GM18526 (cell line): ENCODE results near the gene S100A13.

Source experiments
- POLR2A ChIP-seq: IDR thresholded peaks from 3 replicates; pipeline ENCODE4 v1.6.1; 2011; ENCODE audit not compliant: insufficient read length; ENCODE audit errors: extremely low read depth

The S100A13 gene

DNA sequence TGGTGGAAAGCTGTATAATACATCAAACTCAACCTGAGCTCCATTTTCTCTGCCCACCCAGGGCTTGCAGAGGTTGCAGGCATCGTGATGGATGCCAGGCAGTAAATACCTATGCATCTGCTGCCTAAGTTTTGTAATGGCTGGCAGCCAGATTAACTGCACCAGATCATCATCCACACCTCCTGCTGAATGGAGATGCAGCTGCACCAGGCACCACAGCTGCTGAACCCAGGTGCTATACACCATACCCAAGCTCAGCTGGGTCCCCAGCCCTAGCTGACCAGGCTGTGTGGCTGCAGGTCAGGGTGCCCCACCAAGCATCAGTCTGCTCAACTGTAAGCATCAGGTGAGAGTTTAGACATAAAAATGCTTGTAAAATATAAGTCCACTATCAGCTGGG lies 24.5 kb upstream of the S100A13 start:
- TF ChIP-seq POLR2A = no peak

DNA sequence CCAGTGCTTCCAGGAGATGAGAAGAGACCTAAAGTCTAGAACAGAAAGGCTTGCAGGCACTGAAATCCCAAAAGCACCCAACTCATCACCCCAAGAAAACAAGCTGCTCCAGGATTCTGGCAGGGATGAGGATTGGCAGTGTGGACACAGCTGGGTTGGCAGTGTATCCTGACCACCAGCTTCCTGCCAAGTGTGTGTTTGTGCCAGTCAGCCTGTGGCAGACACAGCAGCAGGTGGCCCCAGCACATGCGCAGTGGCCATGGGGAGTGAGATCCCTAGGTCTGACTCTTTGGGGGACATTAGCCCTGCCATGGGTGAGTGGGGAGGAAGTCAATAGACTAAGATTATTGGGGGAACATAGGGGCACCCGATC lies 22.5 kb upstream of the S100A13 start:
- no peak for TF ChIP-seq POLR2A

DNA sequence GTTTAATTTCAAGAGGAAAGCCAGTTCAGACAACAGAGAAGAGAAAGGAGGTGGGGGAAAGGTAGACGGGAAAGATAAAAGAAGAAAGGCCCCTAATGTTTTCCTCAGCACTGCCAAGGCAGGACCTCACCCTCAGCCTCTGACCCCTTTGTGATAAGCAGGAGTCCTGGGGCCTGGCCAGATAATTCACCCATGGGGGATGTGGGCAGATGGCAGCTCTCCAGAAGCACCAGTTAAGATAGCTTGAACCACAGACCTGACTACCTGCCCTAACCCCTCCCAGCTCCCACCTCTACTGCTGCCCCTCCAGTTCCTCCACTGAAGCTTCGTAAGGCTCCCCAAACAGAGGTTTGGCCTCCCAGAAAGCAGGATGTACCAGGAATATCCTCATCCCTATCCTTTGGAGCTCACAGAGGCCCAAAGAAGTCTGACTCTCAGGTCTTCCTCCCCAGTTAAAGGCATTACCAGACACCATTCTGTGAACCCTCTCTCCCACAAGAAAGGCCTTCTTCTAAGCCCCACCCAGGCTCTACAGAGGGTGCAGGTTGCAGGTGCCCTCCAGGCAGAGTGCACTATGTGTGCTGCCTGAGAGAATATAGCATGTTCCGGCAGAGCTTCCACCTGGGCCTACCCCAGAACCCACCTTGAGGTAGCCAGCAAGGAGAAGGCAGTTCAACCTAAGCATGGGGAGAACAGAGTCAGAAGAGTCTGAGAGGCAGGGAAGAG lies 22.0 kb upstream of the S100A13 start:
- TF ChIP-seq POLR2A = no peak

DNA sequence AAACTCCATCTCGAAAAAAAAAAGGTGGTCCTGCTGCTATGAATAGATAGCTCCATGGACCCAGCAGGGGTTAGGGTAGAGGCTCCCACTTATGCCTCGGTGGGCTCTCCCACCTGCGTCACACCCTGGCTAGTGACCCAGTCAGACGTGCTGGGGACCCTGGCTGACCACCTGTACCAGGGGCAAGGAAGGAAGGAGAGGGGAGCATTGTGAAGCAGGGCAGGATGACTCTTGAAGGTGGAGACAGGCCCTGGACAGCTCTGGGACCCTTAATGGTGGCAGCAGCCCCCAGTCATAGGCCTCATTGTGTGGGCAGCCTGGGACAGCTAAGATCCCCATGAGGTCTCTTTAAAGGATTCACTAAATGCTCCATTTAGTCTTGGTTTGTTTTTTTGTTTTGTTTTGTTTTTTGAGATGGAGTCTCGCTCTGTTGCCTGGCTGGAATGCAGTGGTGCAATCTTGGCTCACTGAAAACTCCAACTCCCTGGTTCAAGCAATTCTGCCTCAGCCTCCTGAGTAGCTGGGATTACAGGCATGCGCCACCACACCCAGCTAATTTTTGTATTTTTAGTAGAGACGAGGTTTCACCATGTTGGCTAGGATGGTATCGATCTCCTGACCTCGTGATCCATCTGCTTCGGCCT lies 20.8 kb upstream of the S100A13 start:
- TF ChIP-seq POLR2A = no peak

DNA sequence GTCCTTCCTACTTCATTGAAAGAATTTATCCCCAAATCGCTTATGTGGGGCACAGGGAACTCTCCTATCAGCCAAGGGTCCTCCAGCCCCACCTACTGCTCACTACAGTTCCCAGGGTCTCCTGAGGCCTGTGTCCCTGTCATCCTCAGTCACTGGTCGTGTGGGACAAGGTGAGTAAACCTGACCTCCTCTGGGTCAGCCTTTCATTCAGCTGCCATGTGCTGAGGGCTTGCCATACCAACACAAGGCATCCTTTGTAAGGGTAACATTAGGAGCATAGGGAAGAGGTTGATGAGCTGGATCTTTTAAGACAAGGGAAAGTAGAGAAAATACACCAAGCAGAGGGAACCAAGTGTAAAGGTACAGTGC lies 20.0 kb upstream of the S100A13 start:
- no peak for TF ChIP-seq POLR2A

DNA sequence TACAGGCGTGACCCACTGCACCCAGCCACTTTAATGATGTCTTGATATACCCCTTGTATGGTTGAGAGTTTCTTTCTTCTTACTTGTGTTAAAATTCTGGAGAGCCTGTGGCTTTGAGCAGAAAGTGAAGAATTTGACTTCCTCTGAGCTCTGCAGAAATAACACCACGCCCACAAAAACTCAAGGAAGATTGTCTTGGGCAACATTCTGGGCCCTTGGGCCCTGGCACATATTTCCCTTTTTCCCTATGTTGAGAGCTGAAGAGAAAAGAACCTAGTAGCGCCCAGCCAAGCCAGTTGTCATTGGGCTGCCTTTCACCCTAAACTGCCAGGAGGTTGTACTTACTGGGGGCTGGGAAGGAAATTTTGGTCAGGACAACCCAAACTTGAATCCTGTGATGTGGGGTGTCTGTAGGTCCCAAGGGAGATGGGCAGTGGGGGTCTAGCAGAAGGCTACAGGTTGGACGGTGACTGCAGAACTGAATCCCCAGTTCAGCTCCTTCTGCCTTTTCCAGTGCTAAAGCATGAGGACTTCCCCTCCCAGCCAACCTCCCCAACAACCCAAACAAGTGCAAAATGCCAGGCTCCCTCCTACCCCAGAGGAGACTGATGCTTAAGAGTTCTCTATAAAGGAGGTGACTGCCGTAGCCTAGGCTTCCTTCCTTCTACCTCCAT lies 19.5 kb upstream of the S100A13 start:
- TF ChIP-seq POLR2A = no peak

DNA sequence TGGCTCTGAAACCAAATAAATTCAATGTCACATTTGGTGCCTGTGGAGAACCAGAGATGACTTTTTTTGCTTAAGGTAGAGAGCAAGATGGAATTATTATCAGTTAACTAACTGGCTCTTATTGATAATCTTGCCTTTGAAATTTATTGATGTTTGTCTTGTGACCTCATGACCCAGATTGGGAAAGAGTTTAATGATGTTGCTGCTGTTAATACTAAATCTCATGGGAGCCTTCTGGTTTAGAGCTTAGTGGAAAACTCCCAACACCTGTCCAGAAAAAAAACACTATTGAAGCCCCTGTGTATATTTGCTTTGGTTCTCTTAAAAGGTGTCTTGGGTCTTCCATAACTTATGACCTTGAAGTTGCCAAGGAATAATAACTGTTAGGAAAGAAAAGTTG lies 16.5 kb upstream of the S100A13 start:
- TF ChIP-seq POLR2A = no peak

DNA sequence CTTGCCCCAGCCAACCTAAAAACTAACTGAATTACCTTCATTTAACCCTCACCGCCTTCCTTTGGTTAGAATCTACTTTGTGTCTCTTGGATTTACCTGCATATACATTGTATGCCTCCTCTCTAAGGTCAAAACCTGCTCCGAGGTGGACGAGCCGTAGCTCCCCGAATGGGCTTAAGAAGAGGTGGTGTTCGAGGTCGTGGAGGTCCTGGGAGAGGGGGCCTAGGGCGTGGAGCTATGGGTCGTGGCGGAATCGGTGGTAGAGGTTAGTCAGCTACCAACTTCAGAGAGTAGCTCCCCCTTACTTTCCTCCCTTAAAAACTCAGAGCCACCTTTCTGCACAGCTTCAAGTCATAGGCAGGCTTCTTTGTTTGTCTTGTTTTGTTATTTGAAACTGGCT lies 15.8 kb upstream of the S100A13 start:
- TF ChIP-seq POLR2A = no peak

DNA sequence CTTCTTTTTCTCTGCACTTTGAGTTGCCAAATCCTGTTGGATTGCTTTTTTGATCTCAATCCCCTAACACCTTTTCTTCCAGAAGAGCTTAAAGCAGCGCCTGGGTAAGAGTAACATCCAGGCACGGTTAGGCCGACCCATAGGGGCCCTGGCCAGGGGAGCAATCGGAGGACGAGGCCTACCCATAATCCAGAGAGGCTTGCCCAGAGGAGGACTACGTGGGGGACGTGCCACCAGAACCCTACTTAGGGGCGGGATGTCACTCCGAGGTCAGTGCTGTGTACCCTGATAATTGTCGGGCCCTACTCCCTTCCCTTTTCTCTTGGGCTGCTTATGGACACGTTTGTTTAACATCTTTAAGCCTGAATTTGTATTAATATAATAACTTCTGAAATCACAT lies 14.9 kb upstream of the S100A13 start:
- TF ChIP-seq POLR2A = no peak

DNA sequence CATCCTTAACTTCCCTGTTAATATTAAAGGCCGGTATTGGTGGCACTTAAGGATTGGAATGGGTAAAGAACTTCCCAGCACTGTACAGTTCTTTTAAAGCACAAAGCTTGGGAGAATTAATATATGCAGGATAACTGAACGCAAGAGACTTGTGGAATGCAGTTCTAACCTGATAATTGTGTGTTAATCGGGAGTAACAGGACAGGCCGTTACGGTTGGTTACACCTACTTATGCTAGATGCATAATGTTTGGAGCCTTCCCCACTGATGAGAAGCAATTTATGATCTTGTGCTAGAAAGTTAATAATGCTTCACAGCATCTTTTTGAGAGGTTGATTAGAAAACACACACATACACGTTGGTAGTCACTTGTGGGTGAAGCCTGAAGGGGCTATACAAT lies 13.6 kb upstream of the S100A13 start:
- TF ChIP-seq POLR2A = no peak

DNA sequence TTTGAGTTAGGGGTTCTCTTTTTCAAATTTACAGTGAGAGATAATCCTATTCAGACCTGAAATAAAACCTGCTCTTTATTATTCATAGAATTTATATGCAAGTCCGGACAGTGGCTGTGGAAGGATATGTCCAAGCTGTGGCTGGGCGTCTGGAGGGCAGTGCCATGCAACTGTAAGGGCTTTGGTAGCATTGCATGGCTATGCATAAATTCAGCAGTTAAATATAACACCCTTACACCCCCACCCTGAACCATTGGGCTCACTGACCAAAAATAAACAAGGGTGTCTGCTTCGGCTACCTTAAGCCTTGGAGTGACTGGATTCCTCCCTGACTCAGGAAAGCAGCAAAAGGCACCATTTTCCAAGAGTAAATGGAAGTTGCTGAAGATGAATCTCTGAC lies 12.0 kb upstream of the S100A13 start:
- no peak for TF ChIP-seq POLR2A

DNA sequence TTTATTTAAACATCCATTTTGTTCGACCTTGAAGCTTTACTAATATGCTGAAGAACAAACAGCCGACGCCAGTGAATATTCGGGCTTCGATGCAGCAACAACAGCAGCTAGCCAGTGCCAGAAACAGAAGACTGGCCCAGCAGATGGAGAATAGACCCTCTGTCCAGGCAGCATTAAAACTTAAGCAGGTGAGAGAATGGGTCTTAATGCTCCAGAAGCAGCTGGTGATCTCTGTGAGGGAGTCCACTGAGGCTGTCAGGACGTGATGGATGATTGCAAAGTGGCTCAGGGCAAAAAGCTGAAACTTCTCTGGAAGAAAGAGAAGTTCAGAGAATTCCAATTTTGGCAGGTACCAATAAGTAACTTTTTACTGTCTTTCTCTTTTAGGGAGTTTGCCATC lies 11.0 kb upstream of the S100A13 start:
- TF ChIP-seq POLR2A = no peak

DNA sequence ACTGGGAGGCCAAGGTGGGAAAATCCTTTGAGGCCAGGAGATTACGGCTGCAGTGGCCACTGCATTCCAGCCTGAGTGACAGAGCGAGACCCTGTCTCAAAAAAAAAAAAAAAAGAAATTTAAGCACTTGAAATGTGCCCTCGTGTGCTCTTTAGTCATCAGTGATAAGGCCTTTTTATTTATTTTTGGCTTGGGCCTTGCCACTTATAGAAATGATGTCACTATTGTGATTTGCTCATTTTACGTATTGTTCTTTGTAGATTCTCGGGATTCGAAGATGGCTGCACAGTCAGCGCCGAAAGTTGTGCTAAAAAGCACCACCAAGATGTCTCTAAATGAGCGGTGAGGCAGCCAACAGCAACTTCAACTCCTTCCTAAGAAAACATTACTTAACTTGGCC lies 9.0 kb upstream of the S100A13 start:
- TF ChIP-seq POLR2A = no peak

DNA sequence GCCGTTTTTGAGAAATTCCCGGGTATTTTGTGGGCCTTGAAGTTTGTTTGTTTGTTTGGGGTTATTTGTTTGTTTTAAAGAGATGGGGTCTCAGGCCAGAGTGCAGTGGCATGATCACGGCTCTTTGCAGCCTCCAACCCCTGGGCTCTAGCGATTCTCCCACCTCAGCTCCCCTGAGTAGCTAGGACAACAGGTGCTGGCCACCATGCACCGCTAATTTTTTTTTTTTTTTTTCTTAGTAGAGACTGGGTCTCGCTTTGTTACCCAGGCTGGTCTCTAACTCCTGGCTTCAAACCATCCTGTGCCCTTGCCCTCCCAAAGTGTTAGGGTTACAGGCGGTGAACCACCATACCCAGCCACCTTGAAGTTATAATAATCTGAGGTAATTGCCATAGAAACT lies 8.6 kb upstream of the S100A13 start:
- no peak for TF ChIP-seq POLR2A

DNA sequence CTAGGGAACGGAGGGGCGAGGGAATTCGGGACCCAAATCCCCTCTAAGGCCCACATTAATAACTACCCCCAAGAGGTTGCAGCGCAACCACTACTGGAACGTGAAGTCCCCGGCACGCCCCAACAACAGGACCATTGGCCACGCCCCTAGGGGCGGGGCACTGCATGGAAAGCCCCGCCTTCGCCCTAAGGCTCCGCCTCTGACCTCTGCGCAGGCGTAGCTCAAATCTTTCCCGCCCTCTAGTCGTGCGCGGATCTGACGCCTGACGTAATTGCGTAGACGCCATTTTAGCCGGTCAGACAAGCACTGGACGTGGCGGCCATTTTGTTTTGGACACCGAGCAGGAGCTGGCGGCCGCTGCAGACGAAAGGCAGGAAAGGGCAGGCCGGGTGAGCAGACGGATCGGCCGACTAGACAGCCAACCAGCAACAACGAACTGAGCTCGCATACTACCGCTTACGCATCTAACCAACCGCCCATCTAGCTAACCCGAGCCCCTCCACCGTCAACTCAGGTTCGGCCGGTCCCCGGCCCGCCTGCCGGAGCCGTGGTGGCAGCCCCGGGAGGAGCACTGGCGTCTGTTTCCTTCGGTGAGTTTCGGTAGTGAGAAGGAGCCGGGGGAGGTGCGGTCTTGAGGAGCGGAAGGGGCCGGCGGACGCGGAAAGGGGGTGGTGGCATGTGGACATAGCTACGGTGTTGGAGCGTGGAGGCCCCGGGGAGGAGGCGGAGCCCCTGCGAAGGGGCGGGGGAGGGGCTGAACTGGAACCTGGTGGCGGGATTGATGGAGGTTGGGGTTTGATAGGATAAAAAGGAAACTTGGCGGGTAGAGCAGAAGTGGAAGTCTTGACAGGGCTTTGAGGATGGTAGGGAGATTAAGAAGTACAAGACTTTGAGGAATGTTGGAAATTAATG lies 6.7 kb upstream of the S100A13 start, which contains the start of gene CHTOP:
Gene CHTOP, plus strand, starts transcription at position 313 of the 912 bp plus-strand sequence. CDS start 2,523 bp downstream, outside the sequence.
- TF ChIP-seq POLR2A = peak; percentile 94

DNA sequence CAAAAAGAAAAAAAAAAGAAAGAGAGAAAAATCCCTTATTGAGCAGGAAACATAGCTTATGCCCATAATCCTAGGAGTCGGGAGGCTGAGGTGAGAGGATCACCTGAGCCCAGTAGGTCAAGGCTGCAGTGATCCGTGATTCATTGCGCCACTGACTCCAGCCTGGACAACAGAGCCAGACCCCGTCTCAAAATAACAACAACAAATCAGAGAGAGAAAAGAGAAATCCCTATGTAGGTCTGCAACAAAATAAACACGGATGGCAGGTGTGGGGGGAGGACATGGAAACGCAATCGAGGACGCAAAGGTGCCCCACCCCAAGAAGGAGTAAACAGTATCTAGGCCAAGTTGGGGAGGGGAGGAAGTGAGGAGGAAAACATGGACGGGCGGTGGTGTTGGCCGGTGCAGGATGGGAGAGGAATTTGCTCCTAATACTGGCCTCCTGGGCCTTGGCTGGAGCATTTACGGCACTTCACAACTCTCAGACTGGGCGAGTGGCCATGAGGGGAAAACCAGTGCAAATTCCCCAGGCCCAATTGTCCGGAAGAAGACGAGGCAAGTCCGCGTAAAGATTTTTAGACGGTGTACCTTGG lies 6.0 kb upstream of the S100A13 start:
- no peak for TF ChIP-seq POLR2A
